ENCODE data around the gene TPRKB. TPM values are rescaled to one million over a fixed set of nuclear protein-coding genes. Genes with fewer than 3 reads are reported as not detected.
"Not testable (repeated sequence)": the region's sequence is repeated elsewhere in the genome, so short reads cannot be mapped to it uniquely, and the experiment has no call there.

The TPRKB gene
- polyA plus RNA-seq, 2 donors, result 47.5 to 47.6 TPM

DNA sequence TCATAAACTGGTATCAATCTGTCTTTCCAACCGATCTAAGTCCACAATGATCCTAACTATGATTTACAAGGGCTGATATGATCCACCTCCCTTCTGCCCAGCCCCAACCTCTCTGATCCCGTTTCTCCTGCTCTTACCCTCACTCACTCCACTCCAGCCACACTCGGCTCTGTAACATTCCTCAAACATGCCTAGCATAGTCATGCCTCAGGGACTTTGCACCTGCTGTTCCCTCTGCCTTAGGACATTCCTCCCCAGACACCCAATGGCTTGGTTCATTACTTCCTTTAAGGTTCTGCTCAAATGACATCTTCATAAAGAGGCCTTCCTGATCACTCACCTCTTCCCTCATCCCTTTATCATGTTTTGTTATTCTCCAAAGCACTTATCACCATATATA is 33.6 kb upstream of the TPRKB start:
- WGBS, 2 donors, result 89 to 94% methylated on average over 3 of the region's 3 CpGs
- no peaks in the 10 kb centered on the region for H3K9me3 ChIP-seq (ENCODE audit: control insufficient read depth in 2 of 2, insufficient read depth in 1 of 2, low read depth in 1 of 2, low read length in 1 of 2)
- no peaks in the 10 kb centered on the region for H3K4me1 ChIP-seq (ENCODE audit: control insufficient read depth in 2 of 2, insufficient read depth in 2 of 2, low read length in 1 of 2)
- H3K27me3 ChIP-seq (ENCODE audit: control insufficient read depth in 1 of 2, insufficient read depth in 2 of 2, low read length in 2 of 2), result no peaks in the 10 kb centered on the region
- H3K36me3 ChIP-seq (ENCODE audit: control insufficient read depth in 2 of 2, insufficient read depth in 2 of 2, low read length in 1 of 2), result peaks cover 9 to 11% of the 10 kb centered on the region in 2 donors
- no peak overlapping the region for H3K4me3 ChIP-seq (ENCODE audit: low read depth in 1 of 2, low read length in 2 of 2)
- H3K27ac ChIP-seq (ENCODE audit: low read depth in 2 of 2, low read length in 1 of 2), result peak overlapping the region in 1 of 2 donors; percentile 21

DNA sequence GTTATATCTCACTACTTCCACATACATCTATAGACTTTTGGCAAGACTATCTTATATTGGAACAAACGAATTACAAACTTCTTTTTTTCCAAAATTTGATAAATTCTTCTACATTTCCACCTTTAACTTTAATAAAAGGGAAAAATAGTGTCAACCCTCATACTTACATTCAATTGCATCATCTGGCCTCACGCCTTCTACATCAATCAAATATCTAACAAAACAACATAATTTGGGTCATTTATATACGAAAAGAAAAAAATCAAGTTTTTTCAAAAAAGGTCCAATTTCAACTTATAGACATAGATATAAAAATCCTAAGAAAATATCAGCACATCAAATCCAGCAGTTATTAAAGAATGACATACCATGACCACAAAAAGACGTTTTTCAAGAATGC is 29.8 kb upstream of the TPRKB start:
- peaks cover 9 to 16% of the 10 kb centered on the region in 2 donors for H3K36me3 ChIP-seq (ENCODE audit: control insufficient read depth in 2 of 2, insufficient read depth in 2 of 2, low read length in 1 of 2)
- H3K4me1 ChIP-seq (ENCODE audit: control insufficient read depth in 2 of 2, insufficient read depth in 2 of 2, low read length in 1 of 2), result no peaks in the 10 kb centered on the region
- H3K4me3 ChIP-seq (ENCODE audit: low read depth in 1 of 2, low read length in 2 of 2), result no peak overlapping the region
- H3K9me3 ChIP-seq (ENCODE audit: control insufficient read depth in 2 of 2, insufficient read depth in 1 of 2, low read depth in 1 of 2, low read length in 1 of 2), result no peaks in the 10 kb centered on the region
- WGBS, 2 donors, result 93% methylated on average over 4 of the region's 4 CpGs
- no peaks in the 10 kb centered on the region for H3K27me3 ChIP-seq (ENCODE audit: control insufficient read depth in 1 of 2, insufficient read depth in 2 of 2, low read length in 2 of 2)
- H3K27ac ChIP-seq (ENCODE audit: low read depth in 2 of 2, low read length in 1 of 2), result no peak overlapping the region

DNA sequence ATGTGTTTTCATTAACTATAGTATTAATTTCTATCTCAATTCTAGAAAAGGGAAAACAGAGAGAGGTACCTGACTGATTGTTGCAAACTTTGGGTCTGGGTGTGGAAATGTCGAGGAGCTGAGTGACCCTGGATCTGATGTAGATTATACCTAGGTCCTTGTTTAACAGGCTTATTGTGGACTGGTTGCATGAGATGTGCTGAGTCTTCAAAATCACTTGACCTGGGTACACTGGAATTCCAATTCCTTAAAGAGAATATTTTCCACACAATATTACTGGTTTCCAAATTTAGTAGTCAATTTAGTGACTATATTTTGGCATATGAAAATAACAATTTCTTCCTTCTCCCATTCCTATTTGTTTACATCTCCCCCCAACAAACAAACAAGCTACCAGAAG is 29.2 kb upstream of the TPRKB start:
- Histone ChIP-seq H3K36me3 (ENCODE audit: control insufficient read depth in 2 of 2, insufficient read depth in 2 of 2, low read length in 1 of 2) (peaks cover 9 to 16% of the 10 kb centered on the region in 2 donors), H3K9me3 (ENCODE audit: control insufficient read depth in 2 of 2, insufficient read depth in 1 of 2, low read depth in 1 of 2, low read length in 1 of 2) (no peaks in the 10 kb centered on the region), H3K4me1 (ENCODE audit: control insufficient read depth in 2 of 2, insufficient read depth in 2 of 2, low read length in 1 of 2) (no peaks in the 10 kb centered on the region), H3K27me3 (ENCODE audit: control insufficient read depth in 1 of 2, insufficient read depth in 2 of 2, low read length in 2 of 2) (no peaks in the 10 kb centered on the region), H3K27ac (ENCODE audit: low read depth in 2 of 2, low read length in 1 of 2) (no peak overlapping the region), H3K4me3 (ENCODE audit: low read depth in 1 of 2, low read length in 2 of 2) (no peak overlapping the region)
- WGBS, 2 donors, result 91 to 100% methylated on average over 1 of the region's 1 CpG

DNA sequence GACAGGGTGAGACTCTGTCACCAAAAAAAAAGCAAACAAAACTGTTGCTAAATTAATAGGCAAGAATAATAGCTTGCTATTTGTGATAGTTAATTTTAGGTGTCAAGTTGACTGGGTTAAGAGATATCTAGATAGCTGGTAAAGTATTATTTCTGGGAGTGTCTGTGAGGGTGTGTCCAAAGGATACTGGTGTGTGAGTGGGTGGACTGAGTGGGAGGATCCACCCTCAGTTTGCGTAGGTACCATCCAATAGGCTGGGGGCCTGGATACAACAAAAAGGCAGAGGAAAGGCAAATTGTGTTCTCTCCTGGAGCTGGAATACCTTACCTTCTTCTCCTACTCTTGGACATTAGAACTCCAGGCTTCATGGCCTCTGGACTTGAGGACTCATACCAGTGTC is 27.8 kb upstream of the TPRKB start:
- no peaks in the 10 kb centered on the region for H3K9me3 ChIP-seq (ENCODE audit: control insufficient read depth in 2 of 2, insufficient read depth in 1 of 2, low read depth in 1 of 2, low read length in 1 of 2)
- H3K27ac ChIP-seq (ENCODE audit: low read depth in 2 of 2, low read length in 1 of 2), result no peak overlapping the region
- H3K27me3 ChIP-seq (ENCODE audit: control insufficient read depth in 1 of 2, insufficient read depth in 2 of 2, low read length in 2 of 2), result no peaks in the 10 kb centered on the region
- 94 to 97% methylated on average over 1 of the region's 1 CpG for WGBS, 2 donors
- H3K4me1 ChIP-seq (ENCODE audit: control insufficient read depth in 2 of 2, insufficient read depth in 2 of 2, low read length in 1 of 2), result no peaks in the 10 kb centered on the region
- H3K4me3 ChIP-seq (ENCODE audit: low read depth in 1 of 2, low read length in 2 of 2), result no peak overlapping the region
- peaks cover 13 to 20% of the 10 kb centered on the region in 2 donors for H3K36me3 ChIP-seq (ENCODE audit: control insufficient read depth in 2 of 2, insufficient read depth in 2 of 2, low read length in 1 of 2)

DNA sequence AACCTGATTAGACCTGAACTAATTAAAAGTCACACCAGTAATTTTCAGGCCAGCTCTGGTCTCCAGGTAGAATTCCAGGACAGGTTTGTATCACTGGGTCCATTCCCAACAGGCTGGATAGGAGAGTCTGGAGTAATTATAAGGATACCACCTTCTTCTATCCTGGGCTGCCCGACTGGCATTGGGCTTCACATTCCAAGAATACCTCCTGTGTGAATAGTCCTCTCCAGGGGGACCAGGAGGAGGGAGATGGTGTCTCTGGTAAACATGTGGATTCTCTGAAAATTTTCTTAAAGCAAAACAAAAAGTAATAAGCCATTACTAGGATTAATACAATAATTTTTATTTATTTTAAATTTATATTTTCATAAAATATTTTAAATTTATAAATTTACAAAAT is 25.4 kb upstream of the TPRKB start:
- Histone ChIP-seq H3K27ac (ENCODE audit: low read depth in 2 of 2, low read length in 1 of 2) (no peak overlapping the region), H3K27me3 (ENCODE audit: control insufficient read depth in 1 of 2, insufficient read depth in 2 of 2, low read length in 2 of 2) (no peaks in the 10 kb centered on the region), H3K4me3 (ENCODE audit: low read depth in 1 of 2, low read length in 2 of 2) (no peak overlapping the region), H3K36me3 (ENCODE audit: control insufficient read depth in 2 of 2, insufficient read depth in 2 of 2, low read length in 1 of 2) (peaks cover 13 to 21% of the 10 kb centered on the region in 2 donors), H3K9me3 (ENCODE audit: control insufficient read depth in 2 of 2, insufficient read depth in 1 of 2, low read depth in 1 of 2, low read length in 1 of 2) (no peaks in the 10 kb centered on the region), H3K4me1 (ENCODE audit: control insufficient read depth in 2 of 2, insufficient read depth in 2 of 2, low read length in 1 of 2) (no peaks in the 10 kb centered on the region)
- 69 to 85% methylated on average over 1 of the region's 1 CpG for WGBS, 2 donors

DNA sequence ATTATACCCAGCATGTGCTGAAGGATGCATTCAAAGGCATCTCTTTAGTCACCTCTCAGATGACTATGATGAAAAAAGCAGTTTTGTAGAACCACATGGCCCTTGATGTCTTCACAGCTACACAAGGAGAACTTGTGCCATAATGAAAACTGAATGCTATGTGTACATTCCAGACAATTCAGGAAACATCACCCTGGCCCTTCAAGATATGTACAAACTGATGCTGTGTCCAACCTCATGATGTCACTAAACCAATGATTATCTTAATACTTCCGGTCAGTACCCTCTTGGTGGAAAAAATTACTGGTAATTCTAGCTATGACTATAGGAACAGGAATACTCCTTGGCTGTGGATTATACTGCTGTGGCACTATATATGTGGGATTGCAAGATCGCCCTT is 22.8 kb upstream of the TPRKB start:
- H3K36me3 ChIP-seq (ENCODE audit: control insufficient read depth in 2 of 2, insufficient read depth in 2 of 2, low read length in 1 of 2), result peaks cover 10 to 19% of the 10 kb centered on the region in 2 donors
- H3K27me3 ChIP-seq (ENCODE audit: control insufficient read depth in 1 of 2, insufficient read depth in 2 of 2, low read length in 2 of 2), result no peaks in the 10 kb centered on the region
- H3K27ac ChIP-seq (ENCODE audit: low read depth in 2 of 2, low read length in 1 of 2), result no peak overlapping the region
- H3K4me3 ChIP-seq (ENCODE audit: low read depth in 1 of 2, low read length in 2 of 2), result no peak overlapping the region
- no peaks in the 10 kb centered on the region for H3K4me1 ChIP-seq (ENCODE audit: control insufficient read depth in 2 of 2, insufficient read depth in 2 of 2, low read length in 1 of 2)
- 94% methylated on average over 2 of the region's 2 CpGs for WGBS, 2 donors
- H3K9me3 ChIP-seq (ENCODE audit: control insufficient read depth in 2 of 2, insufficient read depth in 1 of 2, low read depth in 1 of 2, low read length in 1 of 2), result no peaks in the 10 kb centered on the region

DNA sequence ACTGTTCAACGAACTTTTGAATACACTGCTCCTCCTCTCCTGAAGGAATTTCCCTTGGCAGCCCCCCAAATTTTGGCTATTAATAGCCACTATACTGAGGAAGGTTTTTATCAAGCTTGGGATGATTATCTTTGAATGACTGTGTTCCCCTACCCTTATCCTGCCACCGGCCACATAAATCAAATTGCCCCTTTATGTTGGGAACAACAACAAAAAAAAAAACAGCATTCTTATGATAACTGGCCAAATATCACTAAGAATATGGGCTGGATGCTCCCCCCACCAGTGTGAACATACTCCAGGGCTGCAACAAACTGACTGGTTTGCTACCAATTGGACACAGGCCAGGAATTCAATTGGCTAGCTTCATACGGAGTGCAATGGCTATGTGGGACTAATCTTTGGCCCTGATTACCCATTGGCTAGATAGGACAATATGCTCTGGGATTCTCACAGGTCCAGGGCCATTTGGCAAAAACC is 22.2 kb upstream of the TPRKB start:
- no peaks in the 10 kb centered on the region for H3K27me3 ChIP-seq (ENCODE audit: control insufficient read depth in 1 of 2, insufficient read depth in 2 of 2, low read length in 2 of 2)
- H3K36me3 ChIP-seq (ENCODE audit: control insufficient read depth in 2 of 2, insufficient read depth in 2 of 2, low read length in 1 of 2), result peaks cover 9 to 19% of the 10 kb centered on the region in 2 donors
- 25 to 29% methylated on average over 3 of the region's 3 CpGs for WGBS, 2 donors
- no peaks in the 10 kb centered on the region for H3K4me1 ChIP-seq (ENCODE audit: control insufficient read depth in 2 of 2, insufficient read depth in 2 of 2, low read length in 1 of 2)
- H3K9me3 ChIP-seq (ENCODE audit: control insufficient read depth in 2 of 2, insufficient read depth in 1 of 2, low read depth in 1 of 2, low read length in 1 of 2), result no peaks in the 10 kb centered on the region
- H3K27ac ChIP-seq (ENCODE audit: low read depth in 2 of 2, low read length in 1 of 2), result no peak overlapping the region
- no peak overlapping the region for H3K4me3 ChIP-seq (ENCODE audit: low read depth in 1 of 2, low read length in 2 of 2)

DNA sequence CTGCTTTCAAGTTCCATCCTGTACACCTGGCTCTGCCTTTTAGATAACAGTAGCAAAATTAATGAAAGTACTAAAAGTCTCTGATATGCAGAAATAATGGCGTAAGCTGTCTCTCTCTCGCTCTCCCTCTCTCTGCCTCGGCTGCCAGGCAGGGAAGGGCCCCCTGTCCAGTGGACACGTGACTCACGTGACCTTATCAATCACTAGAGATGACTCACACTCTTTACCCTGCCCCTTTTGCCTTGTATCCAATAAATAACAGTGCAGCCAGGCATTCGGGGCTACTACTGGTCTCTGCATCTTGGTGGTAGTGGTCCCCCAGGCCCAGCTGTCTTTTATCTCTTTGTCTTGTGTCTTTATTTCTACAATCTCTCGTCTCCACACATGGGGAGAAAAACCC is 17.2 kb upstream of the TPRKB start:
- peaks cover 6 to 18% of the 10 kb centered on the region in 2 donors for H3K36me3 ChIP-seq (ENCODE audit: control insufficient read depth in 2 of 2, insufficient read depth in 2 of 2, low read length in 1 of 2)
- not testable (repeated sequence) for H3K27me3 ChIP-seq (ENCODE audit: control insufficient read depth in 1 of 2, insufficient read depth in 2 of 2, low read length in 2 of 2); H3K9me3 ChIP-seq (ENCODE audit: control insufficient read depth in 2 of 2, insufficient read depth in 1 of 2, low read depth in 1 of 2, low read length in 1 of 2); H3K27ac ChIP-seq (ENCODE audit: low read depth in 2 of 2, low read length in 1 of 2); H3K4me3 ChIP-seq (ENCODE audit: low read depth in 1 of 2, low read length in 2 of 2); H3K4me1 ChIP-seq (ENCODE audit: control insufficient read depth in 2 of 2, insufficient read depth in 2 of 2, low read length in 1 of 2)
- 94 to 97% methylated on average over 7 of the region's 7 CpGs for WGBS, 2 donors

DNA sequence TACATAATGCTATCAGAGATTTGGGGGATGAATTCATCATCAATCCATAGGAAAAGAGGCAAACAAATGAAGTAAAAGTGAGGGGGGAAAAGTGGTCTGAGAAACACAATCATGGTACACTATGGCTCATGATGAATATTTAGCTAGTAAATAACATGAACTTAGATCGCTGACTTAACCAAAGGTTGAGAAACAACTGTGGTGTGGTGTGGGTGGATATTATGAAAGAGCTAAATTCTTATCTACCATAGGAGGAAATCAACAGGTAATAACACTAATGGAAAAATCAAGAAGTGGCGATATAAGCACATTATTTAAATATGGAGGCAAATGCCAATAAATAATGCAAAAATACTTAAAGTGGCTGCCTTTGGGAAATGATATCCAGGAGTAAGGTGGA is 12.2 kb upstream of the TPRKB start:
- WGBS, 2 donors, result 90 to 93% methylated on average over 2 of the region's 2 CpGs
- no peaks in the 10 kb centered on the region for H3K27me3 ChIP-seq (ENCODE audit: control insufficient read depth in 1 of 2, insufficient read depth in 2 of 2, low read length in 2 of 2)
- peaks cover 3 to 14% of the 10 kb centered on the region in 2 donors for H3K36me3 ChIP-seq (ENCODE audit: control insufficient read depth in 2 of 2, insufficient read depth in 2 of 2, low read length in 1 of 2)
- H3K9me3 ChIP-seq (ENCODE audit: control insufficient read depth in 2 of 2, insufficient read depth in 1 of 2, low read depth in 1 of 2, low read length in 1 of 2), result no peaks in the 10 kb centered on the region
- no peaks in the 10 kb centered on the region for H3K4me1 ChIP-seq (ENCODE audit: control insufficient read depth in 2 of 2, insufficient read depth in 2 of 2, low read length in 1 of 2)
- no peak overlapping the region for H3K4me3 ChIP-seq (ENCODE audit: low read depth in 1 of 2, low read length in 2 of 2)
- H3K27ac ChIP-seq (ENCODE audit: low read depth in 2 of 2, low read length in 1 of 2), result no peak overlapping the region

DNA sequence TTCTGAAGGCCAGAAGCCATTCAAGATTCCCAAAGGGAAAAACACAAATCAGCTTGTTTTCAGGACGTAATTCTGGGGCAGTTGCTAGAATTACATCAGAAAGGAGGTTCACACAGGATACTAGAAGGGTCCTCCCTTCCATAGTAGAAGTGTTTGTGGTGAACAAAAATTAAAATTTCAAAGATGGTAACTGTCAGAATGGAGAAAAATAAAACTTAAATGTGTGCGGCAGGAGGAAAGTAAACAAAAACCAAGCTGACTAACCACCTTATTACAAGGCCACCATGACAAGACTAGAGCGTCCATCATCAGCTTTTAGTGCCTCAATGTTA is 9.7 kb upstream of the TPRKB start:
- no peak overlapping the region for H3K4me3 ChIP-seq (ENCODE audit: low read depth in 1 of 2, low read length in 2 of 2)
- no peaks in the 10 kb centered on the region for H3K9me3 ChIP-seq (ENCODE audit: control insufficient read depth in 2 of 2, insufficient read depth in 1 of 2, low read depth in 1 of 2, low read length in 1 of 2)
- 93 to 94% methylated on average over 3 of the region's 3 CpGs for WGBS, 2 donors
- no peaks in the 10 kb centered on the region for H3K27me3 ChIP-seq (ENCODE audit: control insufficient read depth in 1 of 2, insufficient read depth in 2 of 2, low read length in 2 of 2)
- H3K4me1 ChIP-seq (ENCODE audit: control insufficient read depth in 2 of 2, insufficient read depth in 2 of 2, low read length in 1 of 2), result no peaks in the 10 kb centered on the region
- H3K36me3 ChIP-seq (ENCODE audit: control insufficient read depth in 2 of 2, insufficient read depth in 2 of 2, low read length in 1 of 2), result peaks cover 3 to 11% of the 10 kb centered on the region in 2 donors
- no peak overlapping the region for H3K27ac ChIP-seq (ENCODE audit: low read depth in 2 of 2, low read length in 1 of 2)

Measured in esophagus (tissue), 2 donors.